ENCODE measurements around the gene ABLIM2. TPM values are rescaled to one million over a fixed set of nuclear protein-coding genes. Genes with fewer than 3 reads are reported as not detected.

The ABLIM2 gene
- total and polyA plus RNA-seq, 2 of the 13 experiments (the other 11 are each of a cell fraction or from before 2014, with no cell fraction given): 0.20 to 0.37 TPM

- no peaks in the 10 kb centered on the region for H3K4me1 ChIP-seq (ENCODE audit: insufficient read depth, low read length)
- H3K36me3 ChIP-seq (replicated peaks in 1 of 2; ENCODE audit: control insufficient read depth in 1 of 2, insufficient read depth in 2 of 2, low read length in 2 of 2): no peaks in the 10 kb centered on the region
- H3K4me3 ChIP-seq (replicated peaks in 1 of 3; ENCODE audit: insufficient read depth in 1 of 3, low read depth in 2 of 3, low read length in 3 of 3): no peak overlapping the region
- no peak for FAIRE-seq
- 9% methylated on average over 2 of the region's 2 CpGs for WGBS (ENCODE audit: low lambda C conversion rate)
- TF ChIP-seq SNRNP70 (IDR thresholded peaks at IDR 0.05; ENCODE audit: low read depth, low read length): no peak
- TF ChIP-seq ZNF232 (CRISPR knock-in tag; IDR thresholded peaks at IDR 0.05; ENCODE audit: borderline replicate concordance): no peak
- TF ChIP-seq ZNF235 (CRISPR knock-in tag; IDR thresholded peaks at IDR 0.05; ENCODE audit: borderline replicate concordance): no peak
- TF ChIP-seq, protein P1, sequence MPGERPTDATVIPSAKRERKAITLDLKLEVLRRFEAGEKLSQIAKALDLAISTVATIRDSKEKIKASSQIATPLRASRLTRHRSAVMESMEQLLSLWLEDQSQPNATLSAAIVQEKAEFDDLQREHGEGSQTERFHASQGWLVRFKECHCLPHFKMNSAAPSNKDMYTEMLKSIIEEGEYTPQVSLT (CRISPR knock-in tag; IDR thresholded peaks at IDR 0.05; ENCODE audit: borderline replicate concordance, low read depth): no peak
- TF ChIP-seq AFF4 (CRISPR knock-in tag; IDR thresholded peaks at IDR 0.05): no peak
- TF ChIP-seq RBM22 (optimal IDR thresholded peaks at IDR 0.05; ENCODE audit: low read length): no peak
- no peak for TF ChIP-seq HDAC6 (IDR thresholded peaks at IDR 0.05; ENCODE audit: low read depth, low read length)
- in situ Hi-C loops (cut with HindIII; ENCODE audit: extremely low pct_ligation_motif_present, low pct_unique_long_range_greater_than_20kb) (loop anchor here (10.0 kb wide), 1 partner anchor 238 kb away; no protein-coding TSS in a partner anchor), intact Hi-C loops (cut with micrococcal nuclease; ENCODE audit: unreplicated experiment) (no loop called here)
- ChIA-PET CTCF (ENCODE audit: low intra/inter-chr PET ratio, low total read pairs) (no interaction called here), POLR2A (no interaction called here)
- H3K27ac ChIP-seq (ENCODE audit: extremely low read length, insufficient read depth, low read length): no peak overlapping the region
- H2AFZ ChIP-seq (ENCODE audit: low read length): no peak overlapping the region
- no peak overlapping the region for H3K4me2 ChIP-seq (ENCODE audit: low read depth, low read length)
- peaks cover 8 to 55% of the 10 kb centered on the region in 2 experiments; a peak in 3 of 5 replicates for H3K27me3 ChIP-seq (ENCODE audit: control insufficient read depth in 1 of 2, insufficient read depth in 2 of 2, low read length in 2 of 2)
- H3K9ac ChIP-seq (ENCODE audit: insufficient read depth, low read depth, low read length): no peak overlapping the region
- H3K79me2 ChIP-seq (ENCODE audit: insufficient read depth, low read length): no peaks in the 10 kb centered on the region
- no peak for ATAC-seq
- DNase-seq (ENCODE audit: low spot score): no peak
- no TSS peak for BruUV-seq (replicated peaks)
- H4K20me1 ChIP-seq (ENCODE audit: insufficient read depth, low read length): no peaks in the 10 kb centered on the region
- peaks cover 5% of the 10 kb centered on the region; the same call in 1 of the 2 replicates for H3K9me3 ChIP-seq (ENCODE audit: low read length)
Measured at GRCh38 chr4:8167291-8167690, 8.7 kb upstream of the ABLIM2 start.

All from HepG2 (cell line).